ENCODE measurements around the gene ATOSB.
A peak's percentile ranks its signal among the peaks of the same experiment; 100 is the strongest.

The ATOSB gene

DNA sequence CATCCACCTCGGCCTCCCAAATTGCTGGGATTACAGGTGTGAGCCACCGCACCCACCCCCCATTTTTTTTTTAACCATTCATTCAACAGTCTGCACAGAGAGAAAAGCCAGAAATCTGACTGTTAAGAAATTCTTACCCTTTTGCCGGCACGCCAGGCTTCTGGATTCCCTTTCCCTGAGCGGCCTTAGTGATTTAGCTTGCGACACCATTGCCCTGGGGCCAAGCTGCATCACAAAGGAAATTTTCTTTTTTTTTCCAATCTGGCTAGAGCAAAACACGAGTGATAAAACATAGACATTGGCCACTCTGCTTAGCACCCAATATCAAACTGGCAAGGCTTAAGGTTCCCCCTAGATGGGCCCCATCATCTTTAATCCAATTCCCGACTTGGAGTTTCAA is 21.2 kb upstream of the ATOSB start:
- H3K36me3 ChIP-seq (ENCODE audit: insufficient read depth, insufficient read length, low read length): no peaks in the 10 kb centered on the region
- no peak overlapping the region for H3K9ac ChIP-seq (ENCODE audit: insufficient read length, low read depth)
- DNase-seq (ENCODE audit: low read depth, low spot score): no peak
- no peak overlapping the region for H3K4me3 ChIP-seq (ENCODE audit: insufficient read length, low read depth)
- H3K9me3 ChIP-seq (ENCODE audit: insufficient read depth, low read length): peaks cover 23% of the 10 kb centered on the region
- no peaks in the 10 kb centered on the region for H3K4me1 ChIP-seq (ENCODE audit: insufficient read depth, insufficient read length)
- TF ChIP-seq ZNF274 (IDR thresholded peaks at IDR 0.05; ENCODE audit: low read depth, low read length): no peak
- no peak for TF ChIP-seq SUZ12 (IDR thresholded peaks at IDR 0.05; ENCODE audit: extremely low read depth, insufficient read depth, insufficient read length)
- TF ChIP-seq YY1 (IDR thresholded peaks at IDR 0.05; ENCODE audit: insufficient read depth, insufficient read length): no peak
- no peaks in the 10 kb centered on the region for H3K27me3 ChIP-seq (ENCODE audit: insufficient read depth, insufficient read length)

GRCh38 chr9:35135988-35136387 is 20.3 kb upstream of the ATOSB start:
- H3K27me3 ChIP-seq (ENCODE audit: insufficient read depth, insufficient read length): no peaks in the 10 kb centered on the region
- no peak for TF ChIP-seq YY1 (IDR thresholded peaks at IDR 0.05; ENCODE audit: insufficient read depth, insufficient read length)
- TF ChIP-seq SUZ12 (IDR thresholded peaks at IDR 0.05; ENCODE audit: extremely low read depth, insufficient read depth, insufficient read length): no peak
- no peak for TF ChIP-seq ZNF274 (IDR thresholded peaks at IDR 0.05; ENCODE audit: low read depth, low read length)
- no peaks in the 10 kb centered on the region for H3K4me1 ChIP-seq (ENCODE audit: insufficient read depth, insufficient read length)
- H3K4me3 ChIP-seq (ENCODE audit: insufficient read length, low read depth): no peak overlapping the region
- H3K9me3 ChIP-seq (ENCODE audit: insufficient read depth, low read length): peaks cover 18% of the 10 kb centered on the region
- no peaks in the 10 kb centered on the region for H3K36me3 ChIP-seq (ENCODE audit: insufficient read depth, insufficient read length, low read length)
- DNase-seq (ENCODE audit: low read depth, low spot score): no peak
- H3K9ac ChIP-seq (ENCODE audit: insufficient read length, low read depth): no peak overlapping the region

DNA sequence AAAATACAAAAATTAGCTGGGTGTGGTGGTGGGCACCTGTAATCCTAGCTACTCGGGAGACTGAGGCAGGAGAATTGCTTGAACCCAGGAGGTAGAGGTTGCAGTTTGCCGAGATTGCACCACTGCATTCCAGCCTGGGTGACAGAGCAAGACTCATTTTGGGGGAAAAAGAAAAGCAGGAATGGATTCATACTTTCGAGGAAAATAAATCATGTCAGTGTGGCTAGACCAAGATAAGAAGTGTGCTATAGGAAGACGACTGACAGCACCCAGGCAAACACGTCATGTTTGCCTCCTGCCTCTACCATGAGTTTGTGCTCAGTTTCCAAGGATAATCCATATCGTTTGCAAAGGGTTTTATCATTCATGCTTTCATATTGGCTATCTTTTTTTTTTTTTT is 19.3 kb upstream of the ATOSB start:
- no peak for TF ChIP-seq SUZ12 (IDR thresholded peaks at IDR 0.05; ENCODE audit: extremely low read depth, insufficient read depth, insufficient read length)
- no peak for TF ChIP-seq YY1 (IDR thresholded peaks at IDR 0.05; ENCODE audit: insufficient read depth, insufficient read length)
- TF ChIP-seq ZNF274 (IDR thresholded peaks at IDR 0.05; ENCODE audit: low read depth, low read length): no peak
- no peak overlapping the region for H3K4me3 ChIP-seq (ENCODE audit: insufficient read length, low read depth)
- no peak overlapping the region for H3K9ac ChIP-seq (ENCODE audit: insufficient read length, low read depth)
- no peak for DNase-seq (ENCODE audit: low read depth, low spot score)
- no peaks in the 10 kb centered on the region for H3K4me1 ChIP-seq (ENCODE audit: insufficient read depth, insufficient read length)
- H3K9me3 ChIP-seq (ENCODE audit: insufficient read depth, low read length): peaks cover 25% of the 10 kb centered on the region
- no peaks in the 10 kb centered on the region for H3K36me3 ChIP-seq (ENCODE audit: insufficient read depth, insufficient read length, low read length)
- H3K27me3 ChIP-seq (ENCODE audit: insufficient read depth, insufficient read length): no peaks in the 10 kb centered on the region

DNA sequence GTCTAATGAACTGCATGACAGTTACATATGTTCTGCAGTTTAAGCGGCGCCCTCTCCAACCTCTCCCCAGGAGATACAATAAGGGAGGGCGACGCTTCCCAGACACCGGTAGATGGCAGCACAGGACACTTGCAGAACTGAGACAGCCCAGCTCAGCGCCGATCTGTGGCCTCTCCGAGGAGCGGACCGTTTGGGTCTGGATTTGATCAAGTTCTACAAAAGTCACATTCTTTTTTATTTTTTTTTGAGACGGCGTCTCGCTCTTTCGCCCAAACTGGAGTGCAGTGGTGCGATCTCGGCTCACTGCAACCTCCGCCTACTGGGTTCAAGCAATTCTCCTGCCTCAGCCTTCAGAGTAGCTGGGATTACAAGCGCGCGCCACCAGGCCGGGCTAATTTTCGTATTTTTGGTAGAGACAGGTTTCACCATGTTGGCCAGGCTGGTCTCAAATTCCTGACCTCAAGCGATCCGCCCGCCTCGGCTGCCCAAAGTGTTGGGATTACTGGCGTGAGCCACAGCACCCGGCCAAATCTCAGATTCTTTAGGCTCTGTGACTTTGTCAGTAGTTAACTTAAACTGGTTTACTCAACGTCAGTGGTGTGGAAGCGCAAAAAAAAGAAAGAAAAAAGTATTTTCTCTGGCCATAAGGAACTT is 1.4 kb upstream of the ATOSB start:
- Histone ChIP-seq H3K27me3 (ENCODE audit: insufficient read depth, insufficient read length) (no peaks in the 10 kb centered on the region), H3K36me3 (ENCODE audit: insufficient read depth, insufficient read length, low read length) (no peaks in the 10 kb centered on the region), H3K9me3 (ENCODE audit: insufficient read depth, low read length) (no peaks in the 10 kb centered on the region), H3K4me1 (ENCODE audit: insufficient read depth, insufficient read length) (peaks cover 12% of the 10 kb centered on the region), H3K9ac (ENCODE audit: insufficient read length, low read depth) (peak overlapping the region; percentile 71), H3K4me3 (ENCODE audit: insufficient read length, low read depth) (peak overlapping the region; percentile 54)
- peak; percentile 86 for DNase-seq (ENCODE audit: low read depth, low spot score)
- TF ChIP-seq SUZ12 (IDR thresholded peaks at IDR 0.05; ENCODE audit: extremely low read depth, insufficient read depth, insufficient read length) (no peak), ZNF274 (IDR thresholded peaks at IDR 0.05; ENCODE audit: low read depth, low read length) (no peak), YY1 (IDR thresholded peaks at IDR 0.05; ENCODE audit: insufficient read depth, insufficient read length) (no peak)

DNA sequence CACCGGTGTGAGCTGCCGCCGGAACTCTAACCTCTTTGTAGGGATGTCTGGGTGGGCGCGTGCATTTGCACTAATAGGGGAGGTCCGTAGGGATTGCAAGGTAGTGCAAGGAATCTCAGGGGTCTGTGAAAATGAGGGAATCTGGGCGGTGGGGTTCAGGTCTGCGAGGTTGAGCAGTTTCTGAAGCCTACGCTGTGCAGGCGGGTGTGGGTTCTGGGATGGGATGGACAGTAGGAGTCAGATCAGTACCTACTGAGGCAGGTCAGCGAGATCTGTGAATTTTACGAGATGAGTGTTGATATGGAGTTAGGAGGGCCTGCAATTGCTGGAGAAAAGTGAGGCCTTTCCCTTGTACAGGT is 856 bp upstream of the ATOSB start:
- no peaks in the 10 kb centered on the region for H3K27me3 ChIP-seq (ENCODE audit: insufficient read depth, insufficient read length)
- peak overlapping the region; percentile 71 for H3K9ac ChIP-seq (ENCODE audit: insufficient read length, low read depth)
- TF ChIP-seq SUZ12 (IDR thresholded peaks at IDR 0.05; ENCODE audit: extremely low read depth, insufficient read depth, insufficient read length) (no peak), ZNF274 (IDR thresholded peaks at IDR 0.05; ENCODE audit: low read depth, low read length) (no peak), YY1 (IDR thresholded peaks at IDR 0.05; ENCODE audit: insufficient read depth, insufficient read length) (no peak)
- H3K36me3 ChIP-seq (ENCODE audit: insufficient read depth, insufficient read length, low read length): no peaks in the 10 kb centered on the region
- peak overlapping the region; percentile 54 for H3K4me3 ChIP-seq (ENCODE audit: insufficient read length, low read depth)
- no peak for DNase-seq (ENCODE audit: low read depth, low spot score)
- no peaks in the 10 kb centered on the region for H3K9me3 ChIP-seq (ENCODE audit: insufficient read depth, low read length)
- peaks cover 12% of the 10 kb centered on the region for H3K4me1 ChIP-seq (ENCODE audit: insufficient read depth, insufficient read length)

DNA sequence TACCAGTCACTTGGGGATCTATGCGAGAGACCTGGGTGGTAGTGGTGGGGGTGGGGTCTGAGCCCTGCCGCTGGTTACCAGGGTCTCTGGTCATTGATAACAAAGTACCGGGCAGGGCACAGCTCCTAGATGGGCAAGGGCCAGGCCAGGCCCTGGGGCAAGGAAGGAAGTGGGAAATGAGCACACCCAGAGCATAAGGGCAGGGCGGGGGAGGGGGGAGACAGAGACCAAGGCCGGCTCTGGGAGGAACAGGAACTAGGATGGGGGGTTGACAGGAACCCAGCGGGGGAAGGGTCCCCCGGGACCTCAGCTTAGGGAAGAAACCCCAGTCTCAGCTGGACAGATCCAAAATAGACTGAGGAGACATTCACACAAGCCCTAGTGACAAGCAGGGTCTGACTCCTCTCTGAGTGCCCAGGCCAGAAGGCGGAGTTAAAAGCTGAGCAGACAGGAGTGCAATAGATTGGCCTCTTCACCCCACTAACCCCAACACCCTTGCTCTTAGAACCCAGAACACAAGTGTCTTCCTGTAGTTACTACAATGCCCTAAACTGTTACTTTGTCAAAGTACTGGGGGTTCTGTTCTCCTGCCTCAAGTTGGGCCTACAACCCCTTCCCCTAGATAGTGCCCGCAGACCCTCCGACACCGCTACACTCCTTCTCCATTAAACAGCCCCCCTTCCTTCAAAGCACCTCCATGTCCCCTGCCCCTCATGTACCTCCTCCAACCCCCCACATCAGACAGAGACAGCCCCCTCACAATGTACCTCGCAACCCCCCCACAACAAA is 628 bp downstream of the ATOSB start:
- H3K36me3 ChIP-seq (ENCODE audit: insufficient read depth, insufficient read length, low read length): no peaks in the 10 kb centered on the region
- DNase-seq (ENCODE audit: low read depth, low spot score): no peak
- H3K9ac ChIP-seq (ENCODE audit: insufficient read length, low read depth): peak overlapping the region; percentile 81
- H3K9me3 ChIP-seq (ENCODE audit: insufficient read depth, low read length): no peaks in the 10 kb centered on the region
- no peaks in the 10 kb centered on the region for H3K27me3 ChIP-seq (ENCODE audit: insufficient read depth, insufficient read length)
- H3K4me3 ChIP-seq (ENCODE audit: insufficient read length, low read depth): peak overlapping the region; percentile 85
- peaks cover 22% of the 10 kb centered on the region for H3K4me1 ChIP-seq (ENCODE audit: insufficient read depth, insufficient read length)
- TF ChIP-seq ZNF274 (IDR thresholded peaks at IDR 0.05; ENCODE audit: low read depth, low read length) (no peak), SUZ12 (IDR thresholded peaks at IDR 0.05; ENCODE audit: extremely low read depth, insufficient read depth, insufficient read length) (no peak), YY1 (IDR thresholded peaks at IDR 0.05; ENCODE audit: insufficient read depth, insufficient read length) (no peak)

- Histone ChIP-seq H3K4me3 (ENCODE audit: insufficient read length, low read depth) (peak overlapping the region; percentile 85), H3K4me1 (ENCODE audit: insufficient read depth, insufficient read length) (peaks cover 22% of the 10 kb centered on the region), H3K9ac (ENCODE audit: insufficient read length, low read depth) (peak overlapping the region; percentile 81), H3K27me3 (ENCODE audit: insufficient read depth, insufficient read length) (no peaks in the 10 kb centered on the region), H3K9me3 (ENCODE audit: insufficient read depth, low read length) (no peaks in the 10 kb centered on the region), H3K36me3 (ENCODE audit: insufficient read depth, insufficient read length, low read length) (no peaks in the 10 kb centered on the region)
- peak; percentile 94 for DNase-seq (ENCODE audit: low read depth, low spot score)
- TF ChIP-seq ZNF274 (IDR thresholded peaks at IDR 0.05; ENCODE audit: low read depth, low read length) (no peak), YY1 (IDR thresholded peaks at IDR 0.05; ENCODE audit: insufficient read depth, insufficient read length) (no peak), SUZ12 (IDR thresholded peaks at IDR 0.05; ENCODE audit: extremely low read depth, insufficient read depth, insufficient read length) (no peak)
Observed at GRCh38 chr9:35114113-35114839, 1.4 kb downstream of the ATOSB start.

Measured in NT2/D1 (cell line).